MM.1S (cell line): Measurements from ENCODE around the gene THSD7B.
A peak's percentile ranks its signal among the peaks of the same experiment; 100 is the strongest.

ENCODE experiments used
- DNase-seq: peaks from one replicate; pipeline ENCODE4 v3.0.0-alpha.2; 2015
- H2AFZ ChIP-seq: fragments of 300-600 bp; sonication (generic); 2 replicates; pipeline ENCODE4 v1.6.0; 2016; ENCODE audit warnings: antibody characterized with exemption, low read length
- H3F3A ChIP-seq: fragments of 300-600 bp; sonication (generic); 2 replicates; pipeline ENCODE4 v1.6.1; 2016; ENCODE audit warnings: mild to moderate bottlenecking, antibody characterized with exemption, low read length, moderate library complexity, mixed read lengths; ENCODE audit not compliant: insufficient read depth
- H3K27ac ChIP-seq: fragments of 300-600 bp; sonication (generic); 2 replicates; pipeline ENCODE4 v1.5.1; 2016; ENCODE audit warnings: mild to moderate bottlenecking, low read length
- H3K27me3 ChIP-seq: fragments of 300-600 bp; sonication (generic); replicated peaks from 2 replicates; pipeline ENCODE4 v1.6.0; 2016; ENCODE audit warnings: low read length; ENCODE audit not compliant: insufficient read depth
- H3K36me3 ChIP-seq: fragments of 300-600 bp; sonication (generic); replicated peaks from 2 replicates; pipeline ENCODE4 v1.6.1; 2016; ENCODE audit warnings: mild to moderate bottlenecking, low read length, mixed read lengths; ENCODE audit not compliant: insufficient read depth
- H3K4me1 ChIP-seq: fragments of 300-600 bp; sonication (generic); 2 replicates; pipeline ENCODE4 v1.6.1; 2016; ENCODE audit warnings: low read length, mixed read lengths
- H3K4me2 ChIP-seq: fragments of 300-600 bp; sonication (generic); 2 replicates; pipeline ENCODE4 v1.6.0; 2016; ENCODE audit warnings: low read depth, low read length
- H3K4me3 ChIP-seq: fragments of 300-600 bp; sonication (generic); 2 replicates; pipeline ENCODE4 v1.5.1; 2016; ENCODE audit warnings: low read length, mixed read lengths
- H3K79me2 ChIP-seq: fragments of 300-600 bp; sonication (generic); 2 replicates; pipeline ENCODE4 v1.6.1; 2016; ENCODE audit warnings: mixed run types, low read length, mixed read lengths
- H3K9ac ChIP-seq: fragments of 300-600 bp; sonication (generic); 2 replicates; pipeline ENCODE4 v1.6.1; 2016; ENCODE audit warnings: low read length, mixed read lengths
- H3K9me2 ChIP-seq: fragments of 300-600 bp; sonication (generic); replicated peaks from 2 replicates; pipeline ENCODE4 v1.6.1; 2016; ENCODE audit warnings: mild to moderate bottlenecking, low read length, mixed read lengths; ENCODE audit not compliant: insufficient read depth
- H3K9me3 ChIP-seq: fragments of 300-600 bp; sonication (generic); replicated peaks from 2 replicates; pipeline ENCODE4 v1.6.1; 2016; ENCODE audit warnings: mild to moderate bottlenecking, low read length, mixed read lengths; ENCODE audit not compliant: insufficient read depth
- H4K20me1 ChIP-seq: fragments of 300-600 bp; sonication (generic); 2 replicates; pipeline ENCODE4 v1.6.1; 2016; ENCODE audit warnings: mild to moderate bottlenecking, low read length, moderate library complexity, mixed read lengths; ENCODE audit not compliant: insufficient read depth
- EZH2 ChIP-seq: fragments of 300-600 bp; sonication (generic); optimal IDR thresholded peaks from 2 replicates; pipeline ENCODE3; 2017; ENCODE audit warnings: low read depth, mild to moderate bottlenecking, antibody characterized with exemption, low read length, mixed read lengths
- EZH2phosphoT487 ChIP-seq: fragments of 300-600 bp; sonication (generic); IDR thresholded peaks from 2 replicates; pipeline ENCODE4 v1.6.1; 2018; ENCODE audit warnings: antibody characterized with exemption, low read length
- TF ChIP-seq, protein P1 (sequence below): fragments of 300-600 bp; sonication (generic); IDR thresholded peaks from 2 replicates; pipeline ENCODE4 v1.5.1; 2016; ENCODE audit warnings: antibody characterized with exemption, low read length, mixed read lengths

The THSD7B gene

DNA sequence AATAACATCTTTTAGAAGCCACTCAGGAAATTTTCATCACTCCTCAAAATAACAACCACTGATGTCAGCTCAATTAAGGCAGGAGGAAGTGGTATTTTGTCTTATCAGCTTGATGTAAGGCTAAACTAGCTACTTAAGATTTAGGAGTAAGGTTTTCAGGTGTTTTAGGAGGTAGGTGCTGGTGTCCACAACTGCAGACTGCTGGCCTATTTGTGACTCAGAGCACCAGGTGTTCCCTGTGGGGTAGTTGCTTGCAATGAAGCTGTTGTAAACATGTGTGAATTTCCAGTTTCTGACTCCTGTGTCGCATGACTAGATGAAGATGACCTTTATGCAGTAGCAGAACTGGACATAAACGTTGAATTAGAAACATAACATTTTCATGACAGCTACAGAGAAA is 164.2 kb downstream of the THSD7B start:
- TF ChIP-seq EZH2phosphoT487 (no peak), EZH2 (no peak)
- TF ChIP-seq, protein P1, sequence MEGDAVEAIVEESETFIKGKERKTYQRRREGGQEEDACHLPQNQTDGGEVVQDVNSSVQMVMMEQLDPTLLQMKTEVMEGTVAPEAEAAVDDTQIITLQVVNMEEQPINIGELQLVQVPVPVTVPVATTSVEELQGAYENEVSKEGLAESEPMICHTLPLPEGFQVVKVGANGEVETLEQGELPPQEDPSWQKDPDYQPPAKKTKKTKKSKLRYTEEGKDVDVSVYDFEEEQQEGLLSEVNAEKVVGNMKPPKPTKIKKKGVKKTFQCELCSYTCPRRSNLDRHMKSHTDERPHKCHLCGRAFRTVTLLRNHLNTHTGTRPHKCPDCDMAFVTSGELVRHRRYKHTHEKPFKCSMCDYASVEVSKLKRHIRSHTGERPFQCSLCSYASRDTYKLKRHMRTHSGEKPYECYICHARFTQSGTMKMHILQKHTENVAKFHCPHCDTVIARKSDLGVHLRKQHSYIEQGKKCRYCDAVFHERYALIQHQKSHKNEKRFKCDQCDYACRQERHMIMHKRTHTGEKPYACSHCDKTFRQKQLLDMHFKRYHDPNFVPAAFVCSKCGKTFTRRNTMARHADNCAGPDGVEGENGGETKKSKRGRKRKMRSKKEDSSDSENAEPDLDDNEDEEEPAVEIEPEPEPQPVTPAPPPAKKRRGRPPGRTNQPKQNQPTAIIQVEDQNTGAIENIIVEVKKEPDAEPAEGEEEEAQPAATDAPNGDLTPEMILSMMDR: no peak
- no peaks in the 10 kb centered on the region for H3K27me3 ChIP-seq
- no peaks in the 10 kb centered on the region for H3K79me2 ChIP-seq
- no peaks in the 10 kb centered on the region for H3K9me2 ChIP-seq
- no peaks in the 10 kb centered on the region for H4K20me1 ChIP-seq
- H3K4me3 ChIP-seq: no peak overlapping the region
- H3K36me3 ChIP-seq: no peaks in the 10 kb centered on the region
- peak; percentile 63 for DNase-seq
- H3K27ac ChIP-seq: no peak overlapping the region
- H2AFZ ChIP-seq: no peak overlapping the region
- no peaks in the 10 kb centered on the region for H3K9me3 ChIP-seq
- H3F3A ChIP-seq: no peaks in the 10 kb centered on the region
- H3K9ac ChIP-seq: no peak overlapping the region
- no peaks in the 10 kb centered on the region for H3K4me1 ChIP-seq
- no peak overlapping the region for H3K4me2 ChIP-seq

DNA sequence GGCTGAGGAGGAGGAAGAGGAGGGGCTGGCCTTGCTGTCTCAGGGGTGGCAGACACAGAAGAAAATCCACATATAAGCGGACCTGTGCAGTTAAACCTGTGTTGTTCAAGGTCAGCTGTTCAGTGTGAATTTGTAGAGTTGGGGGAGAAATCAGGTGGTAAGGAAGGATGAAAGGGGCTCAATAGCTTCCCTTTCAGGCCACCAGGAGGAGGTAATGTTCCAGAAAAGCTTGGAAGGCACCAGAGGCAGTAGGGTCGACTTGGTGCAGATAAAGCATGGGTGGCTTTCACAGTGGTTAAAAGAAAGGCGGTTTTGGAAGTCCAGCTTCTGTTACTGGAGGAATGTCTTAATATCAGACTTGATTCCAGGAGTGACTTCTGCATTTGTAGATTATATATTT is 167.4 kb downstream of the THSD7B start:
- H3K9me3 ChIP-seq: no peaks in the 10 kb centered on the region
- DNase-seq: no peak

DNA sequence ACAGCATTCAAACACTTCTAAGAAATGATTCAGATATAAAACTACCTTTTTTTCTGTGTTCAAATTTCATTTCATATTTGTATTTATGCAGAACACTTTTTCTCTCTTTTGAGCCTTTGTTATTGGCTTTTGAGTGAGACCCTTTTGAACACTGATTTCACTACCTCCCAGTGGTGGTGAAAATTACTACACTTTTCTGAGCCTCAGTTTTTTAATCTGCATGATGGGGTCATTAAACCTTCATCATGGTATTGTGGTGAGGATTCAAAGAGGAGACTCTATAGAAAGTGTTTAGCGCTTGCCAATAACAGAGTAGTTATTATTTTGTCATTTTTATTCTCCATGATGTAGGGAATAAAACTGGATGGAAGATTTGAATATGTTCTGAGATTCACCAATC is 169.8 kb downstream of the THSD7B start:
- no peak overlapping the region for H3K4me2 ChIP-seq
- no peak overlapping the region for H3K4me3 ChIP-seq
- H3K79me2 ChIP-seq: no peaks in the 10 kb centered on the region
- H3K9me3 ChIP-seq: no peaks in the 10 kb centered on the region
- H3K9ac ChIP-seq: no peak overlapping the region
- no peaks in the 10 kb centered on the region for H4K20me1 ChIP-seq
- no peak overlapping the region for H3K27ac ChIP-seq
- H3F3A ChIP-seq: no peaks in the 10 kb centered on the region
- no peaks in the 10 kb centered on the region for H3K27me3 ChIP-seq
- no peaks in the 10 kb centered on the region for H3K9me2 ChIP-seq
- H3K4me1 ChIP-seq: no peaks in the 10 kb centered on the region
- no peaks in the 10 kb centered on the region for H3K36me3 ChIP-seq
- no peak for DNase-seq
- TF ChIP-seq, protein P1: no peak; the same call in 1 of the 2 replicates
- H2AFZ ChIP-seq: no peak overlapping the region

More for the DNA sequence above, 167.4 kb downstream of the THSD7B start:
- Histone ChIP-seq H3K4me2 (no peak overlapping the region), H3K27ac (no peak overlapping the region), H3K27me3 (no peaks in the 10 kb centered on the region), H2AFZ (no peak overlapping the region), H4K20me1 (no peaks in the 10 kb centered on the region), H3K79me2 (no peaks in the 10 kb centered on the region), H3K9ac (no peak overlapping the region), H3K4me1 (no peaks in the 10 kb centered on the region), H3K36me3 (no peaks in the 10 kb centered on the region), H3F3A (no peaks in the 10 kb centered on the region), H3K4me3 (no peak overlapping the region), H3K9me2 (no peaks in the 10 kb centered on the region)
- TF ChIP-seq EZH2phosphoT487: no peak
- TF ChIP-seq EZH2: no peak
- TF ChIP-seq, protein P1: peak; percentile 23
